ENCODE data around the gene PRSS50.

- TF ChIP-seq, protein P1, sequence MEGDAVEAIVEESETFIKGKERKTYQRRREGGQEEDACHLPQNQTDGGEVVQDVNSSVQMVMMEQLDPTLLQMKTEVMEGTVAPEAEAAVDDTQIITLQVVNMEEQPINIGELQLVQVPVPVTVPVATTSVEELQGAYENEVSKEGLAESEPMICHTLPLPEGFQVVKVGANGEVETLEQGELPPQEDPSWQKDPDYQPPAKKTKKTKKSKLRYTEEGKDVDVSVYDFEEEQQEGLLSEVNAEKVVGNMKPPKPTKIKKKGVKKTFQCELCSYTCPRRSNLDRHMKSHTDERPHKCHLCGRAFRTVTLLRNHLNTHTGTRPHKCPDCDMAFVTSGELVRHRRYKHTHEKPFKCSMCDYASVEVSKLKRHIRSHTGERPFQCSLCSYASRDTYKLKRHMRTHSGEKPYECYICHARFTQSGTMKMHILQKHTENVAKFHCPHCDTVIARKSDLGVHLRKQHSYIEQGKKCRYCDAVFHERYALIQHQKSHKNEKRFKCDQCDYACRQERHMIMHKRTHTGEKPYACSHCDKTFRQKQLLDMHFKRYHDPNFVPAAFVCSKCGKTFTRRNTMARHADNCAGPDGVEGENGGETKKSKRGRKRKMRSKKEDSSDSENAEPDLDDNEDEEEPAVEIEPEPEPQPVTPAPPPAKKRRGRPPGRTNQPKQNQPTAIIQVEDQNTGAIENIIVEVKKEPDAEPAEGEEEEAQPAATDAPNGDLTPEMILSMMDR (IDR thresholded peaks at IDR 0.05) = no peak
- no peak for TF ChIP-seq POLR2A (IDR thresholded peaks at IDR 0.05)
These were observed 1.4 kb upstream of the PRSS50 start for GRCh38 chr3:46719044-46719565.

All from prostate gland (tissue), 2 donors.